SJCRH30 (cell line): ENCODE results near the gene TNNI3. TPM values are rescaled to one million over a fixed set of nuclear protein-coding genes. Genes with fewer than 3 reads are reported as not detected.
A peak's percentile ranks its signal among the peaks of the same experiment; 100 is the strongest.
"Not testable (repeated sequence)": the region's sequence is repeated elsewhere in the genome, so short reads cannot be mapped to it uniquely, and the experiment has no call there.

ENCODE experiments used
- DNase-seq, 2 experiments: peaks; one replicate each; pipeline ENCODE4 v3.0.0-alpha.2; 2015 to 2020
- H3K27ac ChIP-seq: fragments of 250-450 bp; sonication (Bioruptor Pico); 2 replicates; pipeline ENCODE4 v1.5.1; 2020; ENCODE audit warnings: mild to moderate bottlenecking, moderate library complexity
- H3K27me3 ChIP-seq: fragments of 250-450 bp; sonication (Bioruptor Pico); 2 replicates; pipeline ENCODE4 v1.5.1; 2020; ENCODE audit warnings: mild to moderate bottlenecking, moderate library complexity
- H3K36me3 ChIP-seq: fragments of 250-450 bp; sonication (Bioruptor Pico); 2 replicates; pipeline ENCODE4 v1.5.1; 2020; ENCODE audit warnings: mild to moderate bottlenecking, moderate library complexity
- H3K4me1 ChIP-seq: fragments of 250-450 bp; sonication (Bioruptor Pico); 2 replicates; pipeline ENCODE4 v1.5.1; 2020; ENCODE audit warnings: mild to moderate bottlenecking, moderate library complexity
- H3K4me3 ChIP-seq: fragments of 250-450 bp; sonication (Bioruptor Pico); 2 replicates; pipeline ENCODE4 v1.5.1; 2020; ENCODE audit warnings: mild to moderate bottlenecking, moderate library complexity
- H3K9me3 ChIP-seq: fragments of 250-450 bp; sonication (Bioruptor Pico); replicated peaks from 2 replicates; pipeline ENCODE4 v1.5.1; 2020; ENCODE audit warnings: mild to moderate bottlenecking, moderate library complexity
- total RNA-seq: library from RNA; depleted of rRNA; stranded (reverse); fragments of >200 nt; shearing (Covaris generic); gene quantifications from 2 replicates; pipeline ENCODE4 v1.2.3, GENCODE V29; 2014

TNNI3 gene
- total RNA-seq, 1 experiment from 2014 or later, result 2.5 TPM

DNA sequence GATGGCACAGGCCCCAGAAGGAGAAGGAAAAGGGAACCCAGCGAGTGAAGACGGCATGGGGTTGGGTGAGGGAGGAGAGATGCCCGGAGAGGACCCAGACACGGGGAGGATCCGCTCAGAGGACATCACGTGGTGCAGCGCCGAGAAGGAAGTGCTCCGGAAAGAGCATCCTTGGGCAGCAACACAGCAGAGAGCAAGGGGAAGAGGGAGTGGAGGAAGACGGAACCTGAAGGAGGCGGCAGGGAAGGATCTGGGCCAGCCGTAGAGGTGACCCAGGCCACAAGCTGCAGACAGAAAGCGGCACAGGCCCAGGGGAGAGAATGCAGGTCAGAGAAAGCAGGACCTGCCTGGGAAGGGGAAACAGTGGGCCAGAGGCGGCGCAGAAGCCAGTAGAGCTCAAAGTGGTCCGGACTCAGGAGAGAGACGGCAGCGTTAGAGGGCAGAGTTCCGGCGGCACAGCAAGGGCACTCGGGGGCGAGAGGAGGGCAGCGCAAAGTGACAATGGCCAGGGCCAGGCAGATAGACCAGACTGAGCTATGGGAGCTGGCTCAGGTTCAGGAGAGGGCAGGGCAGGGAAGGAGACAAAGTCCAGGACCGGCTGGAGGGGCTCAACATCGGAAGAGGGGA lies 41.2 kb downstream of the TNNI3 start:
- DNase-seq, result peak; percentile 43 to 50
- Histone ChIP-seq H3K4me1 (peaks cover 13% of the 10 kb centered on the region; the same call in 1 of the 2 replicates), H3K9me3 (no peaks in the 10 kb centered on the region), H3K4me3 (peak overlapping the region; percentile 71), H3K36me3 (no peaks in the 10 kb centered on the region), H3K27me3 (no peaks in the 10 kb centered on the region), H3K27ac (no peak overlapping the region)

DNA sequence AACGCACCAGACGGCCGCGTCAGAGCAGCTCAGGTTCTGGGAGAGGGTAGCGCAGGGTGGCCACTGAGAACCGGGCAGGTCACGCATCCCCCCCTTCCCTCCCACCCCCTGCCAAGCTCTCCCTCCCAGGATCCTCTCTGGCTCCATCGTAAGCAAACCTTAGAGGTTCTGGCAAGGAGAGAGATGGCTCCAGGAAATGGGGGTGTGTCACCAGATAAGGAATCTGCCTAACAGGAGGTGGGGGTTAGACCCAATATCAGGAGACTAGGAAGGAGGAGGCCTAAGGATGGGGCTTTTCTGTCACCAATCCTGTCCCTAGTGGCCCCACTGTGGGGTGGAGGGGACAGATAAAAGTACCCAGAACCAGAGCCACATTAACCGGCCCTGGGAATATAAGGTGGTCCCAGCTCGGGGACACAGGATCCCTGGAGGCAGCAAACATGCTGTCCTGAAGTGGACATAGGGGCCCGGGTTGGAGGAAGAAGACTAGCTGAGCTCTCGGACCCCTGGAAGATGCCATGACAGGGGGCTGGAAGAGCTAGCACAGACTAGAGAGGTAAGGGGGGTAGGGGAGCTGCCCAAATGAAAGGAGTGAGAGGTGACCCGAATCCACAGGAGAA lies 42.0 kb downstream of the TNNI3 start:
- Histone ChIP-seq H3K4me3 (peak overlapping the region; percentile 71), H3K27me3 (no peaks in the 10 kb centered on the region), H3K4me1 (peaks cover 13% of the 10 kb centered on the region; the same call in 1 of the 2 replicates), H3K36me3 (no peaks in the 10 kb centered on the region), H3K9me3 (no peaks in the 10 kb centered on the region), H3K27ac (no peak overlapping the region)
- DNase-seq, result no peak

DNA sequence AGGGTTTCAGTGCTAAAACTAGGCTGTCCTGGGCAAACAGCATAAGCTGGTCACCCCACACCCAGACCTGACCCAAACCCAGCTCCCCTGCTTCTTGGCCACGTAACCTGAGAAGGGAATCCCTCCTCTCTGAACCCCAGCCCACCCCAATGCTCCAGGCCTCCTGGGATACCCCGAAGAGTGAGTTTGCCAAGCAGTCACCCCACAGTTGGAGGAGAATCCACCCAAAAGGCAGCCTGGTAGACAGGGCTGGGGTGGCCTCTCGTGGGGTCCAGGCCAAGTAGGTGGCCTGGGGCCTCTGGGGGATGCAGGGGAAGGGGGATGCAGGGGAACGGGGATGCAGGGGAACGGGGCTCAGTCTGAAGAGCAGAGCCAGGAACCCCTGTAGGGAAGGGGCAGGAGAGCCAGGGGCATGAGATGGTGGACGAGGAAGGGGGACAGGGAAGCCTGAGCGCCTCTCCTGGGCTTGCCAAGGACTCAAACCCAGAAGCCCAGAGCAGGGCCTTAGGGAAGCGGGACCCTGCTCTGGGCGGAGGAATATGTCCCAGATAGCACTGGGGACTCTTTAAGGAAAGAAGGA lies 42.9 kb downstream of the TNNI3 start:
- Histone ChIP-seq H3K4me1 (peaks cover 13% of the 10 kb centered on the region; the same call in 1 of the 2 replicates), H3K27me3 (no peaks in the 10 kb centered on the region), H3K4me3 (no peak overlapping the region), H3K9me3 (no peaks in the 10 kb centered on the region), H3K36me3 (no peaks in the 10 kb centered on the region), H3K27ac (no peak overlapping the region)
- DNase-seq, result no peak

DNA sequence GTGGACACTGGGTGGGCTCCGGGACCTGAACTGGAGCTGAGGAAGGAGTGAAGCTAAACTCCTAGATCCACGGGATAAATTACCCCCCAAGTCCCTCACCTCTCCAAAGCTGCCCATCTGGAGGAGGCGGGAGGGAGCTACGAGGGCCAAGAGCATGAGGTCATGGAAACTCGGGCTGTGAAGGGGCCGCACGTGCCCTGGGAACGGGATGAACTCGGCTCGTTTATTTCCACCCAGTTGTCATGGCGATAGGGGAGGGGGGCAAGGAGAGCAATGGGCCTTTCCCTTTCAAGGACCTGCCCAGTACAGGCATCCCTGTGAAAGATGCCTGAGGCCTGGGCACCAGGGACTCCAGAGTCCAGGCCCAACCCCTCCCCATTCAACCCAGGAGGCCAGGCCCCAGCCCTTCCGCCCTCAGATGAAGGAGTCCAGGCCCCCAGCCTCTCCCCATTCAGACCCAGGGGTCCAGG lies 43.9 kb downstream of the TNNI3 start:
- DNase-seq, result peak; percentile 50 to 68
- Histone ChIP-seq H3K27ac (no peak overlapping the region; the same call in 1 of the 2 replicates), H3K4me1 (peaks cover 13% of the 10 kb centered on the region; the same call in 1 of the 2 replicates), H3K9me3 (no peaks in the 10 kb centered on the region), H3K36me3 (no peaks in the 10 kb centered on the region), H3K4me3 (no peak overlapping the region), H3K27me3 (no peaks in the 10 kb centered on the region)

- H3K27ac ChIP-seq, result no peak overlapping the region; the same call in 1 of the 2 replicates
- H3K9me3 ChIP-seq, result no peaks in the 10 kb centered on the region
- no peak overlapping the region for H3K4me3 ChIP-seq
- H3K4me1 ChIP-seq, result peaks cover 10% of the 10 kb centered on the region; the same call in 1 of the 2 replicates
- H3K36me3 ChIP-seq, result no peaks in the 10 kb centered on the region
- H3K27me3 ChIP-seq, result no peaks in the 10 kb centered on the region
- DNase-seq, result no peak
Observed at GRCh38 chr19:55112777-55113569, 44.6 kb downstream of the TNNI3 start.

DNA sequence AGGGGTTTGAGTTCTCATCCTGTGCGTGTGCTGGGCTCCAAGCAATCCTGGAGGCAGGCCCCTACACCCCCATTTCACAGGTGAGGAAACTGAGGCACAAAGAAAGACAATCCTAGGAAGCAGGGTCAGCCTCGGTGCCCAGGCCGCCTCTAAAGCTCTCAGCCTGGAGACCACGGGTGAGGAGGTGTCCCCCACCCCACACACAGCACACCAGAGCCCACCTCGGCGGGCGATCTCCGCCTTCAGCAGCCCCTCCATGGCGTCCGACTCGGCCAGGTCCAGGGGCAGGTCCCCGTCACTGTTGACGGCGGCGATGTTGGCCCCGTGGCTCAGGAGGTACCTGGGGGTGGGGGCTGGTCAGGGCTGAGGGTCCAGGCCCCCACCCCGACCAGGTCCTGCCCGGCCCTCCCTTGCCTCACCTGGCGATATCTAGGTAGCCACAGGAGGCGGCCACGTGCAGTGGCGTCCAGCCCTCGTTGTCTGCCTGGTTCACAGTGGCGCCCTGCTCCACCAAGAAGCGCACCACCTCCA lies 45.2 kb downstream of the TNNI3 start:
- Histone ChIP-seq H3K27me3 (no peaks in the 10 kb centered on the region), H3K27ac (no peak overlapping the region), H3K4me3 (no peak overlapping the region), H3K9me3 (no peaks in the 10 kb centered on the region), H3K36me3 (no peaks in the 10 kb centered on the region), H3K4me1 (peaks cover 10% of the 10 kb centered on the region; the same call in 1 of the 2 replicates)
- no peak for DNase-seq

GRCh38 chr19:55111238-55111831 lies 46.2 kb downstream of the TNNI3 start:
- no peaks in the 10 kb centered on the region for H3K36me3 ChIP-seq

DNA sequence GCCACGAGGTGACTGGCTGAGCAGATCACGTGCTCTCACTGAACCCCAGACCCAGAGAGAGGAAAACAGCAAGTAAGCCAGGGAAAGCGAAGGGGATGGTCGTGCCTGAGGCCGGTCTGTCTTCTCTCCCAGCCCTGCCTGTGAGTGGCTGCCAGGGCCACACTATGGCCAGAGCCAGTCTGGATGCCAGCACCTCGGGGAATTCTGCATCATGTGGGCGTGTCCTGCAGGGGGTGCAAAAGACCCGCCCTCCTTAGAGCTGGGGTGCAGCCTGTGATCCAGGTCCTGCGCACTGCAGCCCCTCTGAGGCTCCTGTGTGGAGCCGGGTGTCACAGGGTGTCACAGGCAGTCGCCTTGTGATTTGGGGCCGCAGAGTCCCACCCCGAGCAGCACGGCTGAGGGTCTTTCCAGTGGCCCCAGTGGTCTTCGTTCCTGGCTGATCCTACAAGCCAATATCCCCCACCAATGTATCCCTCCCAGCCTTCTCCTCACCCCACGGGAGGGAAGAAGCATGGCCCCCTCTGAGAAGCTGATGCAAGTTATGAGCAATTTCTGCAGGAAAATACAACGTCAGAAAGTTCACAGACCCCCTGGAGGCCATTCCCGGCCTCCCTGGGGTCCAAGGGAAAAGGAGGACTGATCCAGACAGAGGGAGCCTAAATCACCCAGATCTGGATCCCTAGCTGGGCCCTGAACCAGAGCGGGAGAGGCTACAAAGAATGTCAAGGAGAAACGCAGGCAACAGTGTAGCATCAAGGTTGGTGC lies 47.8 kb downstream of the TNNI3 start:
- no peak for DNase-seq
- H3K4me3 ChIP-seq, result no peak overlapping the region
- no peaks in the 10 kb centered on the region for H3K27me3 ChIP-seq
- H3K27ac ChIP-seq, result no peak overlapping the region
- H3K36me3 ChIP-seq, result no peaks in the 10 kb centered on the region
- H3K9me3 ChIP-seq, result no peaks in the 10 kb centered on the region
- peaks cover 7% of the 10 kb centered on the region; the same call in 1 of the 2 replicates for H3K4me1 ChIP-seq

More at GRCh38 chr19:55111238-55111831, 46.2 kb downstream of the TNNI3 start:
- Histone ChIP-seq H3K4me1 (peaks cover 10% of the 10 kb centered on the region; the same call in 1 of the 2 replicates), H3K9me3 (no peaks in the 10 kb centered on the region), H3K4me3 (no peak overlapping the region), H3K27me3 (no peaks in the 10 kb centered on the region), H3K27ac (no peak overlapping the region)
- DNase-seq, result no peak

DNA sequence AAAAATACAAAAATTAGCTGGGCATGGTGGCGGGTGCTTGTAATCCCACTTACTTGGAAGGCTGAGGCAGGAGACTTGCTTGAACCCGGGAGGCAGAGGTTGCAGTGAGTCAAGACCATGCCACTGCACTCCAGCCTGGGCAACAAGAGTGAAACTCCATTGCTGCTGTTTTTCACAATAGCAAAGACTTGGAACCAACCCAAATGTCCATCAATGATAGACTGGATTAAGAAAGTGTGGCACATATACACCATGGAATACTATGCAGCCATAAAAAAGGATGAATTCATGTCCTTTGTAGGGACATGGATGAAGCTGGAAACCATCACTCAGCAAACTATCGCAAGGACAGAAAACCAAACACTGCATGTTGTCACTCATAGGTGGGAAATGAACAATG lies 50.3 kb downstream of the TNNI3 start:
- H3K27me3 ChIP-seq, H3K27ac ChIP-seq, H3K4me3 ChIP-seq, H3K9me3 ChIP-seq, DNase-seq, H3K4me1 ChIP-seq, H3K36me3 ChIP-seq: not testable (repeated sequence)

- peaks cover 6% of the 10 kb centered on the region; the same call in 1 of the 2 replicates for H3K36me3 ChIP-seq
- no peaks in the 10 kb centered on the region for H3K4me1 ChIP-seq
- no peak for DNase-seq
- no peak overlapping the region for H3K4me3 ChIP-seq
- H3K27ac ChIP-seq, result no peak overlapping the region
- H3K9me3 ChIP-seq, result no peaks in the 10 kb centered on the region
- no peaks in the 10 kb centered on the region for H3K27me3 ChIP-seq
Observed at GRCh38 chr19:55106591-55106990, 50.9 kb downstream of the TNNI3 start.

- DNase-seq, result no peak
- peaks cover 6% of the 10 kb centered on the region; the same call in 1 of the 2 replicates for H3K36me3 ChIP-seq
Observed at GRCh38 chr19:55105237-55105636, 52.3 kb downstream of the TNNI3 start.

DNA sequence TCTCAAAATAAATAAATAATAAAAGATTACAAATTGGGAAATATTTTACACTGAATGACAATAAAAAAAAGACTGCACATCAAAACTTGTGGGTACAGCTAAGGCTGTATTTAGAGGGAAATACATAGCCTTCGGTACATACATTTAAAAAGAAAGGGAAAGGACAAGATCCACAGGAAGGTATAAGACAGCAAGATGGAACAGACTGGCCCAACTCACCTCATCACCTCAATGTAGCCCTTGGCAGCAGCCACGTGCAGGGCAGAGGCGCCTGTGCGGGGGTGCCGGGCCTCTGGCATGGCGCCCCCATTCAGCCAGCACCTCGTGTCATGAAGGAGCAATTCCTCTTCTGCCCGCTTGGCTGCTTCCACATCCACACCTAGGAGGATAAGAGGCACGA lies 54.3 kb downstream of the TNNI3 start:
- Histone ChIP-seq H3K4me1 (no peaks in the 10 kb centered on the region), H3K4me3 (no peak overlapping the region), H3K9me3 (no peaks in the 10 kb centered on the region), H3K36me3 (peaks cover 6% of the 10 kb centered on the region; the same call in 1 of the 2 replicates), H3K27ac (no peak overlapping the region), H3K27me3 (no peaks in the 10 kb centered on the region)
- no peak for DNase-seq

More at GRCh38 chr19:55105237-55105636, 52.3 kb downstream of the TNNI3 start:
- H3K4me1 ChIP-seq, result no peaks in the 10 kb centered on the region
- no peak overlapping the region for H3K27ac ChIP-seq
- no peaks in the 10 kb centered on the region for H3K9me3 ChIP-seq
- H3K4me3 ChIP-seq, result no peak overlapping the region
- no peaks in the 10 kb centered on the region for H3K27me3 ChIP-seq
